Measurements from ENCODE around the gene PRDM5.
A peak's percentile ranks its signal among the peaks of the same experiment; 100 is the strongest.

The PRDM5 gene

DNA sequence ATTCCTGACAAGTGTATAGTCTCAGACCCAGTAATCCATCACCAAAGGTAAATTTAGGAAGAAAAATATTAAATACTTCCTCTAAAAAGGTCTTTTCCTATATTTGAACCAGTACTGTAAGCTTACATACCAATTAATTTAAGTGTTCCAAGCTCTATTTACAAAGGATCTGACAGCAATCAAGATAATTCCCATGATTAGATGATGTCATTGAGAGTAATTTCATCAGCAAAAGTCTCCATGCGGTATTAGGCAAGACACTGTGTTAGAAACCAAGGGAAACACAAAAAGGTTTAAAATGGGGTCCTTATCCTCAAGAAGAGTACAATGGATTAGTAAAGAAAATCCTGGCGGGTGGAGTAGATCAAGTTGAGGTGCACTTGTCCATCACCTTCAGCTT lies 198.5 kb downstream of the PRDM5 start:
- Mint-ChIP-seq H3K36me3 (no peaks in the 10 kb centered on the region), H3K4me1 (no peaks in the 10 kb centered on the region), H3K9me3 (no peaks in the 10 kb centered on the region), H3K4me3 (no peak overlapping the region), H3K27me3 (no peaks in the 10 kb centered on the region), H3K27ac (no peak overlapping the region)
- DNase-seq: no peak
- no peak for ATAC-seq (replicated peaks)

DNA sequence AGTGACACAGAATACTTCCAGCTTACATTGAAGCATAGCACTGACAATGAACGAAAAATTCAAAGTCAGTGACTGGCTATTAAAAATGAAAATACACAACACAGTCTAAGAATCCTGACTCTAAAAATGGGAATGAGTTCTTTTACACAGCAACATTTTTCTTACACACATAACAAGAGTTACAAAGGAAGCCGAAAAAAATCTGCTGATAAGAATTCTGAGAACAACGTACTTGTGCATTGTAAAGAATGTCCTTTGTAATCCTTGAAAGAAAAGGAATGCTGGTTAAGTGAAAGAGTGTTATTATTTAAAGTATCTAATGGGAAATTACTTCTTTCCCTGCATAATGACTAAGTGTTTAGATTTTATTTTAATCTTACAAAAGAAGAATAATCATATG lies 199.4 kb downstream of the PRDM5 start:
- no peak for DNase-seq
- ATAC-seq (replicated peaks): no peak
- H3K27me3 Mint-ChIP-seq: no peaks in the 10 kb centered on the region
- no peaks in the 10 kb centered on the region for H3K36me3 Mint-ChIP-seq
- no peak overlapping the region for H3K27ac Mint-ChIP-seq
- no peaks in the 10 kb centered on the region for H3K4me1 Mint-ChIP-seq
- H3K4me3 Mint-ChIP-seq: no peak overlapping the region
- H3K9me3 Mint-ChIP-seq: no peaks in the 10 kb centered on the region

DNA sequence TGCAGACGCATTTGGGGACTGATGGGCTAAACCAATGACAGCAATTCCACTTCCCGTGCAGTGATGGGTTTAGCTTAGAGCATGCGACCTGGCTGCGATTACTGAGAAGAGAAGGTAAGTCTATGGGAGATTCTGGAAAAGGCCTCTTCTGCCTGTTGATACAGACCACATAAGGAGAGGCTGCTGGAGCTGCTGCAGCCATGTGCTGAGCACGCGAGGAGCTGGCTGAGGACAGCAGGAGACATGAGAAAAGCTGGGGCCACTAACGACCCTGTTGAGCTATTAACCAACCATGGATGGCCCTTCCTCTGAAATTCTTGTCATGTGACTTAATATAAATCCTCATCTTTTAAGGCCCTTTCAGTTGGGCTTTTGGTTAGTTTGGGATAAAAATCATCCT lies 199.9 kb downstream of the PRDM5 start:
- Mint-ChIP-seq H3K4me1 (no peaks in the 10 kb centered on the region), H3K9me3 (no peaks in the 10 kb centered on the region), H3K27ac (no peak overlapping the region), H3K4me3 (no peak overlapping the region), H3K36me3 (no peaks in the 10 kb centered on the region), H3K27me3 (no peaks in the 10 kb centered on the region)
- no peak for DNase-seq
- ATAC-seq (replicated peaks): no peak

DNA sequence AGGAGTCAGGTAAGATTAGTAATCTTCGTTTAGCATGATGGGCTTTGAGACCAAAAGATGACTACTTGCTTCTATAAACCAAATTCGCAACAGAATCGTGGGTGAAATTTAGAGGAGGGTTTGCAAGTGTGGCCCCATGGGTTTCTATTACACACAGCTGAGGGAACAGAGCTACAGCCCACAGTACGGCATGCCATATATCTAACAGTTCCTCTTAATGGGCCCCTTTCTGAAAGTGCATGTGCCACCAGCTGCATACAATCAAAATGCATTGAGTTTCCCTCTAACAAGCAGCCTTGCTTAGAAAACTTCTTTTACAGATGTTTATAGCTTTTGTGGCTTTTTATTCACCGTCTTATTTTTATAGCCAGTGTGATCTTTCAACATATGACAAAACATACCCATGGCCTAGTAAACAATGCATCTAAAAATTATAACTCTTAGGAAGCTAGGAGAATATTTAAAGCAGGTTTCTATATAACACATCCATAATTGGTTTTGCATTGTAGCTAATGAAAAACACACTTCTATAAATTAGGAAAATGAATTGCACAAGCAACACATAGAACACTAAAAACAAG lies 202.1 kb downstream of the PRDM5 start:
- ATAC-seq (replicated peaks): no peak
- no peaks in the 10 kb centered on the region for H3K36me3 Mint-ChIP-seq
- H3K27me3 Mint-ChIP-seq: no peaks in the 10 kb centered on the region
- no peaks in the 10 kb centered on the region for H3K4me1 Mint-ChIP-seq
- H3K27ac Mint-ChIP-seq: no peak overlapping the region
- no peaks in the 10 kb centered on the region for H3K9me3 Mint-ChIP-seq
- no peak for DNase-seq
- H3K4me3 Mint-ChIP-seq: no peak overlapping the region

DNA sequence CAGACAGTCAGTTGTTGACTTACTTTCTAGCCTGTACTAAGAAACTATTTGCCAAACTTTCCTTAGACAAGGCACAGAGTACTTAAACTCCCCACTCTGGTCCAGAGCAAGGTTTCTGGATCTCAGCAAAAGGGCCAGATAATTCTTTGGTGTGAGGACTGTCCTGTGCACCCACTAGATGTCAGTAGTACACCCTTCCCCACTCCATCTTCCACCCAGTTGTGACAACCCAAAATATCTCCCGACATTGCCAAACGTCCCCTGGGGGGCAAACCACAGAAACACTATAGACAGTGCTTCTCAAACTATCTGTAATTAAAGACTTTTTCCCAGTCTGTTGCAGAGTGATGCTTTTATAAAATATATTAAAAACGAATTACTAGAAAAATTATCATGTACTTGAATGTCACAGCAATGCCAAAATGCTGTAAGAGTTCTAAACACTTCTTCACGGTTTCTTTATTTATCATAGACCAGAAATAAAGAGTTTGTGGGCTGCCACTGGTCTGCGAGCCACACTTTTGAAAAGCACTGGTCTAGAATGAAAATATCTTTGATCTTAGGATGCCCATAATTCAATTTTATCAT lies 203.5 kb downstream of the PRDM5 start:
- ATAC-seq (replicated peaks) (peak; percentile 46 to 69), DNase-seq (no peak)
- H3K36me3 Mint-ChIP-seq: no peaks in the 10 kb centered on the region
- H3K27ac Mint-ChIP-seq: no peak overlapping the region
- no peak overlapping the region for H3K4me3 Mint-ChIP-seq
- H3K4me1 Mint-ChIP-seq: no peaks in the 10 kb centered on the region
- no peaks in the 10 kb centered on the region for H3K27me3 Mint-ChIP-seq
- no peaks in the 10 kb centered on the region for H3K9me3 Mint-ChIP-seq

GRCh38 chr4:120716346-120716745 lies 206.2 kb downstream of the PRDM5 start:
- no peak overlapping the region for H3K4me3 Mint-ChIP-seq
- H3K4me1 Mint-ChIP-seq: no peaks in the 10 kb centered on the region
- no peak for ATAC-seq (replicated peaks)
- H3K27ac Mint-ChIP-seq: no peak overlapping the region
- no peak for DNase-seq
- H3K36me3 Mint-ChIP-seq: no peaks in the 10 kb centered on the region
- H3K9me3 Mint-ChIP-seq: no peaks in the 10 kb centered on the region
- no peaks in the 10 kb centered on the region for H3K27me3 Mint-ChIP-seq

GRCh38 chr4:120714417-120715010 lies 208.0 kb downstream of the PRDM5 start:
- ATAC-seq (replicated peaks) (no peak), DNase-seq (no peak)
- H3K4me3 Mint-ChIP-seq: no peak overlapping the region
- no peaks in the 10 kb centered on the region for H3K4me1 Mint-ChIP-seq
- no peaks in the 10 kb centered on the region for H3K36me3 Mint-ChIP-seq
- H3K27ac Mint-ChIP-seq: no peak overlapping the region
- H3K27me3 Mint-ChIP-seq: no peaks in the 10 kb centered on the region
- H3K9me3 Mint-ChIP-seq: peaks cover 3 to 5% of the 10 kb centered on the region in 2 donors

DNA sequence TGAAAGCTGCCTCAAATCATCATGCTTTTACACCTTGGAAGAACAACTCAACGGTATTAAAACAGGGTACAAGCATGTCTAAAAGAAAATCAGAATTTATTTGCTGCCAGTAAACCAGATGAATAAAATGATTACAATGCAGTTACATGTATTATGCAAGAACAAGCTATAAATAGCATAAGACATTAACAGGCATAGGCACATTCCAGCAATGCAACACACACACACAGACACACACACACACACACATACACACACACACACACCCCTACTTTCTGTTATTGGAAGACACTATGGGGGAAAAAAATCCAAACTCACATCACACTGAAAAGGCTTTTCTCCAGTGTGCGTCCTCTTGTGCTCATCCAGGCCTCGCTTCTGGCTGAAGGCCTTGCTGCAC lies 212.5 kb downstream of the PRDM5 start:
- peaks cover 0 to 2% of the 10 kb centered on the region in 2 donors for H3K36me3 Mint-ChIP-seq
- H3K4me3 Mint-ChIP-seq: no peak overlapping the region
- DNase-seq (no peak), ATAC-seq (replicated peaks) (no peak)
- H3K27ac Mint-ChIP-seq: no peak overlapping the region
- no peaks in the 10 kb centered on the region for H3K27me3 Mint-ChIP-seq
- no peaks in the 10 kb centered on the region for H3K4me1 Mint-ChIP-seq
- H3K9me3 Mint-ChIP-seq: peaks cover 7 to 11% of the 10 kb centered on the region in 2 donors

- no peak for ATAC-seq (replicated peaks)
- Mint-ChIP-seq H3K4me3 (no peak overlapping the region), H3K27me3 (no peaks in the 10 kb centered on the region), H3K36me3 (peaks cover 0 to 2% of the 10 kb centered on the region in 2 donors), H3K27ac (no peak overlapping the region), H3K4me1 (no peaks in the 10 kb centered on the region), H3K9me3 (peaks cover 4 to 8% of the 10 kb centered on the region in 2 donors)
- no peak for DNase-seq
Measured at GRCh38 chr4:120704538-120704937, 218.0 kb downstream of the PRDM5 start.

DNA sequence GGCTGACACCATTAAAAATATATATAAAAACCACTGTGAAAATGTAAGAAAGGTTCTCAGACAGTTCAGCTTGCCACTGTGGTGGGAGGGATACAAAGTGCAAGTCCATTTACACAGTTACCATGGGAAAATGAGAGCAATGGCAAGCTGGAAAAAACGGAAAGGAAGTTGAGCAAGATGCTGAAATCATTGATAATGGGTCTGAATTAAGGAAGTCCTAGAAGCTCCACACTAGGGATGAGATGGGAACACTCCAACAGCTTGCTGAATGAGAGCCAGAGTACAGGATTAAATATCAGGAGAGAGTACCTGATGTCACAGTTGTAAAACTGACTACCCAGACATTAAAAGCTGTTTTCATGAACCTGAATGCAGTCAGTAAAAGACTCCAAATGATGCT lies 218.6 kb downstream of the PRDM5 start:
- Mint-ChIP-seq H3K4me3 (no peak overlapping the region), H3K27me3 (no peaks in the 10 kb centered on the region), H3K9me3 (peaks cover 4 to 8% of the 10 kb centered on the region in 2 donors), H3K36me3 (peaks cover 0 to 2% of the 10 kb centered on the region in 2 donors), H3K4me1 (no peaks in the 10 kb centered on the region), H3K27ac (no peak overlapping the region)
- DNase-seq (no peak), ATAC-seq (replicated peaks) (no peak)

- Mint-ChIP-seq H3K27me3 (no peaks in the 10 kb centered on the region), H3K36me3 (no peaks in the 10 kb centered on the region), H3K27ac (no peak overlapping the region), H3K4me1 (no peaks in the 10 kb centered on the region), H3K4me3 (no peak overlapping the region), H3K9me3 (no peaks in the 10 kb centered on the region)
- DNase-seq (no peak), ATAC-seq (replicated peaks) (no peak)
Measured at GRCh38 chr4:120699354-120699753, 223.2 kb downstream of the PRDM5 start.

DNA sequence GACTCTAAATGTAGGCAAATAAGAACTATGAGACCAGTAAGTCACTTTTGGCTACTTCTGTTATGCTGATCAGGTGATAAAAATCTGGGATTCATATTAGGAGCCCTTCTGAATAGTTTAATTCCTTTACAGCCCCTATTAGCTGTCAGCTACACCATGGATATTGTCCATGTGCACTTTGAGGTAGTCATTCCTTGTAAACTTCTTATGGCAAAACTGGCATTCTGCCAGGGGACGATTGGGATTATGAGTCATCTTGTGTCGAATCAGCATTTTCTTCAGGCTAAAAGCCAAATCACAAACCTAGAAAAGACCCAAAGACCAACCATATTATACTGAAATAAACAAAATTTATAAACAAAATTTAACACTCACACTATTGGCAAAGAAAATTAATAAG lies 227.6 kb downstream of the PRDM5 start:
- Mint-ChIP-seq H3K27me3 (no peaks in the 10 kb centered on the region), H3K4me1 (no peaks in the 10 kb centered on the region), H3K27ac (no peak overlapping the region), H3K36me3 (no peaks in the 10 kb centered on the region), H3K9me3 (no peaks in the 10 kb centered on the region), H3K4me3 (no peak overlapping the region)
- no peak for ATAC-seq (replicated peaks)
- DNase-seq: no peak

DNA sequence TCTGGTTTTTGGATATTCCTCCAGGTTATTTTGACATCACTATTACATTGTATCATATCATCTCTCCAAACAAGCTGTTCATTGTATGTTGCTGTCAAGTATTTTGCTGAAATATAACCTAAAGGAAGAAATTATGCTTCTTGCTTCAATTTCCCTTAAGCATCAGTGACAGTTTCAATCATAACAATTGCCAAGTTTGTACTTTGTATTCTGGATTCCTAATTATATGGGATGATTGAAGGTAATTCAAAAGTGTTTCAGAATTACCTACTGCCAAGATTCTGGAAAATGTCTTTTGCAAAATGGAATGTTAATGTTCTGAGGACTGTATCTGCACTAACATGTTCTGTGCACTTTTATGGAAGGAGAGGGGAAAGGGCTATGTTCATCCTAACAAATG lies 228.7 kb downstream of the PRDM5 start:
- no peaks in the 10 kb centered on the region for H3K9me3 Mint-ChIP-seq
- ATAC-seq (replicated peaks) (no peak), DNase-seq (no peak)
- H3K27me3 Mint-ChIP-seq: no peaks in the 10 kb centered on the region
- H3K4me3 Mint-ChIP-seq: no peak overlapping the region
- H3K36me3 Mint-ChIP-seq: no peaks in the 10 kb centered on the region
- H3K27ac Mint-ChIP-seq: no peak overlapping the region
- no peaks in the 10 kb centered on the region for H3K4me1 Mint-ChIP-seq

- Mint-ChIP-seq H3K4me3 (no peak overlapping the region), H3K27me3 (no peaks in the 10 kb centered on the region), H3K36me3 (no peaks in the 10 kb centered on the region), H3K27ac (no peak overlapping the region), H3K4me1 (no peaks in the 10 kb centered on the region), H3K9me3 (no peaks in the 10 kb centered on the region)
- ATAC-seq (replicated peaks): no peak
- DNase-seq: no peak
Measured at GRCh38 chr4:120692964-120693363, 229.6 kb downstream of the PRDM5 start.

DNA sequence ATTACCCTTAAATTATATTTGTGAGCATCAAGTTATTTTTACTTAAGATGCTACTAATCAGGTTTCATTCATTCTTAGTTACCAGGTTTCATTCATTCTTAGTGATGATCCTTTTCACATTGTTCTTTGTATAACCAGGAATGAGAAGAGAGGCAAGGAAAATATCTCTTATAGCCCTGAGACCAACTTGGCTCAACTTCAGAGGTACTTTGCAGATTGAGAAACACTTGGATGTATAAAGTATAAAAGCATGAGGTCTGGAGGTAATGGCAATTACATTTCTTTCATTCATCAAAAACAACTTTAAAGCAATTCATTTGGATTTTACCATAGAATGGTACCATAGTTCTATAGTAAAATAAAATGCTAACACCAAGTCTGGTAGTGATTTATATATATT lies 231.0 kb downstream of the PRDM5 start:
- no peaks in the 10 kb centered on the region for H3K27me3 Mint-ChIP-seq
- H3K4me1 Mint-ChIP-seq: no peaks in the 10 kb centered on the region
- no peak overlapping the region for H3K27ac Mint-ChIP-seq
- H3K4me3 Mint-ChIP-seq: no peak overlapping the region
- no peaks in the 10 kb centered on the region for H3K36me3 Mint-ChIP-seq
- H3K9me3 Mint-ChIP-seq: no peaks in the 10 kb centered on the region
- ATAC-seq (replicated peaks) (no peak), DNase-seq (no peak)

Measured in stimulated activated naive B cell treated with anti-CD40 and anti-IgM and Interleukin-4, amounts not matched to agents 10 μg/mL and 1 μg/mL and 100 μg/mL, for 72 hours (primary cell).